Measurements from ENCODE around the gene CSAD.

Gene CSAD

GRCh38 chr12:53217051-53217930 lies 36.6 kb upstream of the CSAD start:
- peaks cover 10% of the 10 kb centered on the region for H3K27me3 ChIP-seq (ENCODE audit: control insufficient read depth, insufficient read depth, low read length)
- H3K9me3 ChIP-seq (ENCODE audit: control insufficient read depth, insufficient read depth, low read depth, low read length) = no peaks in the 10 kb centered on the region
- peak overlapping the region; percentile 35; the same call in 1 of the 2 replicates for H3K27ac ChIP-seq (ENCODE audit: low read depth, low read length)
- peaks cover 63% of the 10 kb centered on the region for H3K4me1 ChIP-seq (ENCODE audit: control insufficient read depth, insufficient read depth, low read length)
- H3K36me3 ChIP-seq (ENCODE audit: control insufficient read depth, insufficient read depth, low read length) = peaks cover 21% of the 10 kb centered on the region
- H3K9ac ChIP-seq (ENCODE audit: low read length) = peak overlapping the region; percentile 62
- peak overlapping the region; percentile 80 for H3K4me3 ChIP-seq (ENCODE audit: low read depth, low read length)

- Histone ChIP-seq H3K9ac (ENCODE audit: low read length) (no peak overlapping the region), H3K4me1 (ENCODE audit: control insufficient read depth, insufficient read depth, low read length) (peaks cover 58% of the 10 kb centered on the region), H3K36me3 (ENCODE audit: control insufficient read depth, insufficient read depth, low read length) (peaks cover 36% of the 10 kb centered on the region), H3K4me3 (ENCODE audit: low read depth, low read length) (no peak overlapping the region), H3K27ac (ENCODE audit: low read depth, low read length) (no peak overlapping the region), H3K9me3 (ENCODE audit: control insufficient read depth, insufficient read depth, low read depth, low read length) (no peaks in the 10 kb centered on the region), H3K27me3 (ENCODE audit: control insufficient read depth, insufficient read depth, low read length) (peaks cover 10% of the 10 kb centered on the region)
Observed at GRCh38 chr12:53215497-53215896, 34.8 kb upstream of the CSAD start.

- Histone ChIP-seq H3K4me3 (ENCODE audit: low read depth, low read length) (0 out of 2 replicates have a peak overlapping the region, but pooled peaks have one; percentile 0), H3K27me3 (ENCODE audit: control insufficient read depth, insufficient read depth, low read length) (peaks cover 10% of the 10 kb centered on the region), H3K9me3 (ENCODE audit: control insufficient read depth, insufficient read depth, low read depth, low read length) (no peaks in the 10 kb centered on the region), H3K9ac (ENCODE audit: low read length) (no peak overlapping the region), H3K36me3 (ENCODE audit: control insufficient read depth, insufficient read depth, low read length) (peaks cover 41% of the 10 kb centered on the region), H3K4me1 (ENCODE audit: control insufficient read depth, insufficient read depth, low read length) (peaks cover 58% of the 10 kb centered on the region), H3K27ac (ENCODE audit: low read depth, low read length) (no peak overlapping the region)
Observed at GRCh38 chr12:53214687-53215455, 34.1 kb upstream of the CSAD start.

GRCh38 chr12:53214221-53214620 lies 33.5 kb upstream of the CSAD start:
- Histone ChIP-seq H3K9ac (ENCODE audit: low read length) (no peak overlapping the region), H3K27me3 (ENCODE audit: control insufficient read depth, insufficient read depth, low read length) (peaks cover 4% of the 10 kb centered on the region), H3K4me3 (ENCODE audit: low read depth, low read length) (no peak overlapping the region), H3K36me3 (ENCODE audit: control insufficient read depth, insufficient read depth, low read length) (peaks cover 41% of the 10 kb centered on the region), H3K4me1 (ENCODE audit: control insufficient read depth, insufficient read depth, low read length) (peaks cover 53% of the 10 kb centered on the region), H3K9me3 (ENCODE audit: control insufficient read depth, insufficient read depth, low read depth, low read length) (no peaks in the 10 kb centered on the region), H3K27ac (ENCODE audit: low read depth, low read length) (no peak overlapping the region)

- no peaks in the 10 kb centered on the region for H3K9me3 ChIP-seq (ENCODE audit: control insufficient read depth, insufficient read depth, low read depth, low read length)
- H3K4me3 ChIP-seq (ENCODE audit: low read depth, low read length) = no peak overlapping the region
- H3K27me3 ChIP-seq (ENCODE audit: control insufficient read depth, insufficient read depth, low read length) = no peaks in the 10 kb centered on the region
- no peak overlapping the region for H3K9ac ChIP-seq (ENCODE audit: low read length)
- peaks cover 41% of the 10 kb centered on the region for H3K36me3 ChIP-seq (ENCODE audit: control insufficient read depth, insufficient read depth, low read length)
- peaks cover 48% of the 10 kb centered on the region for H3K4me1 ChIP-seq (ENCODE audit: control insufficient read depth, insufficient read depth, low read length)
- no peak overlapping the region for H3K27ac ChIP-seq (ENCODE audit: low read depth, low read length)
Observed at GRCh38 chr12:53213348-53213747, 32.6 kb upstream of the CSAD start.

- peaks cover 41% of the 10 kb centered on the region for H3K36me3 ChIP-seq (ENCODE audit: control insufficient read depth, insufficient read depth, low read length)
- no peak overlapping the region for H3K27ac ChIP-seq (ENCODE audit: low read depth, low read length)
- H3K4me1 ChIP-seq (ENCODE audit: control insufficient read depth, insufficient read depth, low read length) = peaks cover 44% of the 10 kb centered on the region
- H3K9ac ChIP-seq (ENCODE audit: low read length) = no peak overlapping the region
- no peaks in the 10 kb centered on the region for H3K27me3 ChIP-seq (ENCODE audit: control insufficient read depth, insufficient read depth, low read length)
- H3K4me3 ChIP-seq (ENCODE audit: low read depth, low read length) = no peak overlapping the region
- no peaks in the 10 kb centered on the region for H3K9me3 ChIP-seq (ENCODE audit: control insufficient read depth, insufficient read depth, low read depth, low read length)
Observed at GRCh38 chr12:53212931-53213330, 32.2 kb upstream of the CSAD start.

- Histone ChIP-seq H3K36me3 (ENCODE audit: control insufficient read depth, insufficient read depth, low read length) (peaks cover 41% of the 10 kb centered on the region), H3K27me3 (ENCODE audit: control insufficient read depth, insufficient read depth, low read length) (no peaks in the 10 kb centered on the region; the same call in 1 of the 2 replicates), H3K4me3 (ENCODE audit: low read depth, low read length) (no peak overlapping the region), H3K4me1 (ENCODE audit: control insufficient read depth, insufficient read depth, low read length) (peaks cover 34% of the 10 kb centered on the region), H3K9ac (ENCODE audit: low read length) (no peak overlapping the region), H3K27ac (ENCODE audit: low read depth, low read length) (no peak overlapping the region), H3K9me3 (ENCODE audit: control insufficient read depth, insufficient read depth, low read depth, low read length) (no peaks in the 10 kb centered on the region)
Observed at GRCh38 chr12:53211476-53212381, 31.0 kb upstream of the CSAD start.

GRCh38 chr12:53210843-53211242 lies 30.1 kb upstream of the CSAD start:
- no peaks in the 10 kb centered on the region; the same call in 1 of the 2 replicates for H3K27me3 ChIP-seq (ENCODE audit: control insufficient read depth, insufficient read depth, low read length)
- H3K4me1 ChIP-seq (ENCODE audit: control insufficient read depth, insufficient read depth, low read length) = peaks cover 25% of the 10 kb centered on the region
- no peak overlapping the region for H3K9ac ChIP-seq (ENCODE audit: low read length)
- no peak overlapping the region for H3K4me3 ChIP-seq (ENCODE audit: low read depth, low read length)
- H3K27ac ChIP-seq (ENCODE audit: low read depth, low read length) = no peak overlapping the region
- no peaks in the 10 kb centered on the region for H3K9me3 ChIP-seq (ENCODE audit: control insufficient read depth, insufficient read depth, low read depth, low read length)
- peaks cover 41% of the 10 kb centered on the region for H3K36me3 ChIP-seq (ENCODE audit: control insufficient read depth, insufficient read depth, low read length)

GRCh38 chr12:53208877-53209463 lies 28.2 kb upstream of the CSAD start:
- H3K4me3 ChIP-seq (ENCODE audit: low read depth, low read length) = no peak overlapping the region
- no peak overlapping the region for H3K27ac ChIP-seq (ENCODE audit: low read depth, low read length)

GRCh38 chr12:53208435-53208834 lies 27.7 kb upstream of the CSAD start:
- H3K27ac ChIP-seq (ENCODE audit: low read depth, low read length) = no peak overlapping the region
- H3K4me1 ChIP-seq (ENCODE audit: control insufficient read depth, insufficient read depth, low read length) = peaks cover under 1% of the 10 kb centered on the region
- H3K36me3 ChIP-seq (ENCODE audit: control insufficient read depth, insufficient read depth, low read length) = peaks cover 30% of the 10 kb centered on the region
- H3K4me3 ChIP-seq (ENCODE audit: low read depth, low read length) = no peak overlapping the region
- no peaks in the 10 kb centered on the region; the same call in 1 of the 2 replicates for H3K27me3 ChIP-seq (ENCODE audit: control insufficient read depth, insufficient read depth, low read length)
- no peaks in the 10 kb centered on the region for H3K9me3 ChIP-seq (ENCODE audit: control insufficient read depth, insufficient read depth, low read depth, low read length)
- no peak overlapping the region for H3K9ac ChIP-seq (ENCODE audit: low read length)

More at GRCh38 chr12:53208877-53209463, 28.2 kb upstream of the CSAD start:
- H3K9me3 ChIP-seq (ENCODE audit: control insufficient read depth, insufficient read depth, low read depth, low read length) = no peaks in the 10 kb centered on the region
- H3K9ac ChIP-seq (ENCODE audit: low read length) = no peak overlapping the region
- H3K27me3 ChIP-seq (ENCODE audit: control insufficient read depth, insufficient read depth, low read length) = no peaks in the 10 kb centered on the region; the same call in 1 of the 2 replicates
- H3K4me1 ChIP-seq (ENCODE audit: control insufficient read depth, insufficient read depth, low read length) = peaks cover 6% of the 10 kb centered on the region
- peaks cover 35% of the 10 kb centered on the region for H3K36me3 ChIP-seq (ENCODE audit: control insufficient read depth, insufficient read depth, low read length)
